Stimulated activated CD8-positive, alpha-beta memory T cell treated with anti-CD3 and anti-CD28 coated beads, Interleukin-15, amount 100 ng/mL, for 1 hour (primary cell): Measurements from ENCODE around the gene SKIC2.
"Not testable (repeated sequence)": the region's sequence is repeated elsewhere in the genome, so short reads cannot be mapped to it uniquely, and the experiment has no call there.

Source experiments
- DNase-seq: peaks from one replicate; pipeline ENCODE4 v3.0.0-alpha.2; 2020; ENCODE audit warnings: low read depth

The SKIC2 gene

GRCh38 chr6:31958741-31959739, at the start of gene SKIC2, which contains the start of gene NELFE:
TSS of gene SKIC2 (plus strand) at chr6:31959175. CDS start at chr6:31959193, 18 bp downstream.
TSS of gene NELFE (minus strand) at chr6:31958971. CDS start at chr6:31958446, 525 bp downstream.
- DNase-seq = peak; percentile 94

GRCh38 chr6:31909298-31909697, 49.7 kb upstream of the SKIC2 start:
- DNase-seq = not testable (repeated sequence)

- DNase-seq = no peak
These were observed 47.0 kb upstream of the SKIC2 start for GRCh38 chr6:31911826-31912585.

- no peak for DNase-seq
These were observed 43.6 kb upstream of the SKIC2 start for GRCh38 chr6:31915351-31915750.

GRCh38 chr6:31915756-31916155, 43.2 kb upstream of the SKIC2 start:
- DNase-seq = no peak

- no peak for DNase-seq
These were observed 40.8 kb upstream of the SKIC2 start for GRCh38 chr6:31918069-31918720.

- DNase-seq = no peak
These were observed 39.2 kb upstream of the SKIC2 start for GRCh38 chr6:31919624-31920303.

- DNase-seq = no peak
These were observed 38.2 kb upstream of the SKIC2 start for GRCh38 chr6:31920811-31921210.

- DNase-seq = no peak
These were observed 36.0 kb upstream of the SKIC2 start for GRCh38 chr6:31922942-31923341.

- no peak for DNase-seq
These were observed 31.6 kb upstream of the SKIC2 start, which contains the start of gene C2 for GRCh38 chr6:31927242-31927862. TSS of gene C2 (plus strand) at chr6:31927717. CDS start at chr6:31927753, 36 bp downstream.

GRCh38 chr6:31927863-31928671, 30.9 kb upstream of the SKIC2 start:
- no peak for DNase-seq

GRCh38 chr6:31928672-31928939, 30.4 kb upstream of the SKIC2 start:
- DNase-seq = no peak

GRCh38 chr6:31930962-31931361, 28.0 kb upstream of the SKIC2 start:
- DNase-seq = no peak

- DNase-seq = not testable (repeated sequence)
These were observed 26.8 kb upstream of the SKIC2 start for GRCh38 chr6:31932137-31932536.

GRCh38 chr6:31933537-31933936, 25.4 kb upstream of the SKIC2 start:
- DNase-seq = no peak

- no peak for DNase-seq
These were observed 24.0 kb upstream of the SKIC2 start for GRCh38 chr6:31935021-31935420.

- DNase-seq = no peak
These were observed 23.2 kb upstream of the SKIC2 start for GRCh38 chr6:31935823-31936222.

- DNase-seq = no peak
These were observed 18.7 kb upstream of the SKIC2 start for GRCh38 chr6:31940256-31940664.

- DNase-seq = no peak
These were observed 15.2 kb upstream of the SKIC2 start for GRCh38 chr6:31943742-31944141.

- DNase-seq = no peak
These were observed 13.8 kb upstream of the SKIC2 start for GRCh38 chr6:31945154-31945506.
